GM06990 (cell line): ENCODE results near the gene FECH.
A peak's percentile ranks its signal among the peaks of the same experiment; 100 is the strongest.

Source experiments
- DNase-seq: peaks from one replicate; pipeline ENCODE4 v3.0.0-alpha.2; 2011; ENCODE audit not compliant: insufficient read length; ENCODE audit errors: extremely low read depth
- H3K27me3 ChIP-seq: replicated peaks from 2 replicates; pipeline ENCODE4 v1.6.0; 2011; ENCODE audit warnings: low read length; ENCODE audit not compliant: control insufficient read depth, insufficient read depth
- H3K36me3 ChIP-seq: 2 replicates; pipeline ENCODE4 v1.5.1; 2011; ENCODE audit warnings: low read length; ENCODE audit not compliant: control insufficient read depth, insufficient read depth
- H3K4me3 ChIP-seq: replicated peaks from 2 replicates; pipeline ENCODE4 v1.5.1; 2011; ENCODE audit warnings: low read depth, mild to moderate bottlenecking, control low read depth, low read length
- TF ChIP-seq, protein P1 (sequence below): IDR thresholded peaks from 2 replicates; pipeline ENCODE4 v1.5.1; 2011; ENCODE audit warnings: low read length, control low read depth, mild to moderate bottlenecking, inconsistent platforms; ENCODE audit not compliant: insufficient read depth, poor library complexity, severe bottlenecking

Gene FECH

GRCh38 chr18:57559314-57559713 is 27.2 kb downstream of the FECH start:
- H3K36me3 ChIP-seq = no peaks in the 10 kb centered on the region; the same call in 1 of the 2 replicates

GRCh38 chr18:57555134-57555533 is 31.4 kb downstream of the FECH start:
- H3K27me3 ChIP-seq = no peaks in the 10 kb centered on the region
- no peaks in the 10 kb centered on the region; the same call in none of the 2 replicates for H3K36me3 ChIP-seq
- no peak overlapping the region for H3K4me3 ChIP-seq
- TF ChIP-seq, protein P1, sequence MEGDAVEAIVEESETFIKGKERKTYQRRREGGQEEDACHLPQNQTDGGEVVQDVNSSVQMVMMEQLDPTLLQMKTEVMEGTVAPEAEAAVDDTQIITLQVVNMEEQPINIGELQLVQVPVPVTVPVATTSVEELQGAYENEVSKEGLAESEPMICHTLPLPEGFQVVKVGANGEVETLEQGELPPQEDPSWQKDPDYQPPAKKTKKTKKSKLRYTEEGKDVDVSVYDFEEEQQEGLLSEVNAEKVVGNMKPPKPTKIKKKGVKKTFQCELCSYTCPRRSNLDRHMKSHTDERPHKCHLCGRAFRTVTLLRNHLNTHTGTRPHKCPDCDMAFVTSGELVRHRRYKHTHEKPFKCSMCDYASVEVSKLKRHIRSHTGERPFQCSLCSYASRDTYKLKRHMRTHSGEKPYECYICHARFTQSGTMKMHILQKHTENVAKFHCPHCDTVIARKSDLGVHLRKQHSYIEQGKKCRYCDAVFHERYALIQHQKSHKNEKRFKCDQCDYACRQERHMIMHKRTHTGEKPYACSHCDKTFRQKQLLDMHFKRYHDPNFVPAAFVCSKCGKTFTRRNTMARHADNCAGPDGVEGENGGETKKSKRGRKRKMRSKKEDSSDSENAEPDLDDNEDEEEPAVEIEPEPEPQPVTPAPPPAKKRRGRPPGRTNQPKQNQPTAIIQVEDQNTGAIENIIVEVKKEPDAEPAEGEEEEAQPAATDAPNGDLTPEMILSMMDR = no peak
- no peak for DNase-seq

More at GRCh38 chr18:57559314-57559713, 27.2 kb downstream of the FECH start:
- no peak overlapping the region for H3K4me3 ChIP-seq
- DNase-seq = no peak
- no peaks in the 10 kb centered on the region for H3K27me3 ChIP-seq
- TF ChIP-seq, protein P1 = no peak

- TF ChIP-seq, protein P1 = no peak
- DNase-seq = no peak
- Histone ChIP-seq H3K27me3 (no peaks in the 10 kb centered on the region), H3K36me3 (no peaks in the 10 kb centered on the region; the same call in none of the 2 replicates), H3K4me3 (no peak overlapping the region)
Measured at GRCh38 chr18:57550510-57550909, 36.0 kb downstream of the FECH start.

DNA sequence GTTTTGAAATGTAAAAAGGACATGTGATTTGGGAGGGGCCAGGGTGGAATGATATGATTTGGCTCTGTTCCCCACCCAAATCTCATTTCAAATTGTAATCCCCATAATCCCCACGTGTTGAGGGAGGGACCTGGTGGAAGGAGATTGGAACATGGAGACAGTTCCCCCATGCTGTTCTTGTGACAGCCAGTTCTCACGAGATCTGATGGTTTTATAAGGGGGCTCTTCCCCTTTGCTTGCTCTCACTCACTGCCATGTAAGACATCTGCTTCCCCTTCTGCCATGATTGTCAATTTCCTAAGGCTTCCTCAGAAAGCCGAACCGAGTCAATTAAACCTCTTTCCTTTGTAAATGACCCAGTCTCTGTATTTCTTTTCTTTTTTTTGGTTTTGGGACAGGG is 39.2 kb downstream of the FECH start:
- TF ChIP-seq, protein P1 = no peak
- Histone ChIP-seq H3K36me3 (no peaks in the 10 kb centered on the region; the same call in 1 of the 2 replicates), H3K27me3 (no peaks in the 10 kb centered on the region), H3K4me3 (no peak overlapping the region)
- no peak for DNase-seq

DNA sequence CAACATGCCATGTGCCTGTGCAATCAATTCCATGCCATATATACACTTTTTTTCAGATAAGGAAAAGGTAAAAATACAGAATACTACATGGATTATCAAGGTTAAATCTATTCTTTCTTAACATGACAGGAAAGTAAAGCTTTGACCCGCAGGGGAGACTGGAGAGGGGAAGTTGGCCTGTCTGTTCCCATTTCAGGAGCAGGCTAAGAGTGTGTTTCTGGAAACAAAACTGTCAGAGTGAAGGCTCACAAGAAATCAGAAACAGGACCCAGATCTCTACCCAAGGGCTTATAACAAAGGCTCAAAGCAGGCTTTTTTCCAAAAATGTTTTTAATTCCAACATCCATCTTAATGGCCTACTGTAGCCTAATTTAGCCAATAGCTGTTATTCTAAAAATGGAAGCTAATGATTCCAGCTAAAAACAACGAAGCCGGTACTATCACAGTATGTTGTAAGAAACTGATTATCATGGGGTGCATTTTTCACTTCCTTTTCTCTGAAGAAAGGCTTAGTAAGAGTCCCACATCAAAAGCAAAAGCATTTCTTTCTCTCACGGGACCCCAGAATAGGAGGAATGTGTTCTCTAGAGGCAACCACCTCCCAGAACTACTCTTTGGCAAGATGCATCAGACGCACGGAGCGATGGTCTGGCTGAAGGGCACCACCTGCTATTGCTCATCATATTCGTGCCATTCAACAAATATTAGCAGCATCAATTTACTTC is 41.4 kb downstream of the FECH start:
- Histone ChIP-seq H3K4me3 (no peak overlapping the region), H3K27me3 (no peaks in the 10 kb centered on the region), H3K36me3 (no peaks in the 10 kb centered on the region)
- peak; percentile 19 for DNase-seq
- TF ChIP-seq, protein P1 = no peak
